SIG-M5 treated with dmso at 0.1 percent for 504 hours (cell line): ENCODE measurements around the gene EPS8L3.
"Not testable (repeated sequence)": the region's sequence is repeated elsewhere in the genome, so short reads cannot be mapped to it uniquely, and the experiment has no call there.

Source experiments
- DNase-seq: peaks from one replicate; lab custom pipeline; 2025; ENCODE audit not compliant: unreplicated experiment; lab: John Stamatoyannopoulos, UW

Gene EPS8L3

GRCh38 chr1:109713636-109714035 is 50.1 kb downstream of the EPS8L3 start:
- DNase-seq, result no peak

GRCh38 chr1:109712321-109712864 is 51.3 kb downstream of the EPS8L3 start:
- DNase-seq, result no peak

GRCh38 chr1:109711593-109712320 is 52.0 kb downstream of the EPS8L3 start, which contains the start of gene GSTM5:
GSTM5 (plus strand) TSS chr1:109712251; CDS start chr1:109712313, 62 bp downstream.
- DNase-seq, result not testable (repeated sequence)

GRCh38 chr1:109709822-109710221 is 53.9 kb downstream of the EPS8L3 start:
- not testable (repeated sequence) for DNase-seq

- not testable (repeated sequence) for DNase-seq
These were observed 54.8 kb downstream of the EPS8L3 start for GRCh38 chr1:109708949-109709348.

- peak; percentile 22 for DNase-seq
These were observed 58.3 kb downstream of the EPS8L3 start for GRCh38 chr1:109705411-109705810.

GRCh38 chr1:109704173-109704572 is 59.5 kb downstream of the EPS8L3 start:
- no peak for DNase-seq

GRCh38 chr1:109702940-109703339 is 60.8 kb downstream of the EPS8L3 start:
- not testable (repeated sequence) for DNase-seq
